Lower leg skin (tissue), 4 donors: ENCODE results near the gene CCM2. TPM values are rescaled to one million over a fixed set of nuclear protein-coding genes. Genes with fewer than 3 reads are reported as not detected.
"Not testable (repeated sequence)": the region's sequence is repeated elsewhere in the genome, so short reads cannot be mapped to it uniquely, and the experiment has no call there.

Experiments used
- DNase-seq, 2 donors: peaks; one replicate each; pipeline ENCODE4 v3.0.0-alpha.2; 2019; ENCODE audit warnings: low spot score in 2 of 2
- H3K4me3 ChIP-seq: fragments of 200-600 bp; sonication (generic); 2 replicates; pipeline ENCODE4 v1.5.1; 2017; ENCODE audit warnings: mild to moderate bottlenecking, low read depth; ENCODE audit not compliant: poor library complexity, severe bottlenecking
- CTCF ChIP-seq, 3 donors: fragments of 450-650 bp; IDR thresholded peaks; one replicate each; pipeline ENCODE4 v1.5.1; 2016; ENCODE audit warnings: antibody characterized with exemption in 3 of 3, mild to moderate bottlenecking in 3 of 3, moderate library complexity in 2 of 3
- POLR2A ChIP-seq, 2 donors: fragments of 450-650 bp; IDR thresholded peaks; one replicate each; pipeline ENCODE4 v1.6.1; 2016 to 2017; ENCODE audit warnings: antibody characterized with exemption in 2 of 2, mild to moderate bottlenecking in 1 of 2, moderate library complexity in 1 of 2
- WGBS, 2 donors: methylation state at CpG; one replicate each; pipeline ENCODE4 v1.1.5; 2018; 5-methylcytosine and 5-hydroxymethylcytosine counted together
- intact Hi-C: fragments of 100-400 bp; cut with DNase I; formaldehyde crosslinking; loops from one replicate; pipeline ENCODE4 v1.15.0; 2023; ENCODE audit warnings: low total_unique reads
- total RNA-seq, 4 donors: library from RNA; depleted of rRNA; stranded (reverse); fragments of >200 nt; gene quantifications; one replicate each; pipeline ENCODE4 v1.1.0, GENCODE V29; 2016

Gene CCM2
- total RNA-seq, 4 donors from 2014 or later, result 25.1 to 45.7 (median 32.6) TPM

- 64 to 80% methylated on average over 3 of the region's 3 CpGs for WGBS, 2 donors
- TF ChIP-seq POLR2A (IDR thresholded peaks at IDR 0.05) (no peak), CTCF (IDR thresholded peaks at IDR 0.05) (no peak)
- no peak overlapping the region for H3K4me3 ChIP-seq
- intact Hi-C loops, result no loop called here
- no peak for DNase-seq
Observed at GRCh38 chr7:45107356-45107755, 107.4 kb downstream of the CCM2 start.

GRCh38 chr7:45108863-45109262 is 108.9 kb downstream of the CCM2 start:
- no peak for TF ChIP-seq POLR2A (IDR thresholded peaks at IDR 0.05)
- TF ChIP-seq CTCF (IDR thresholded peaks at IDR 0.05), result no peak
- H3K4me3 ChIP-seq, result no peak overlapping the region
- WGBS, 2 donors, result 84 to 86% methylated on average over 8 of the region's 8 CpGs
- DNase-seq, result no peak
- intact Hi-C loops, result no loop called here

GRCh38 chr7:45111298-45112223 is 111.6 kb downstream of the CCM2 start, which contains the start of gene TBRG4:
TSS of gene TBRG4 (minus strand) at chr7:45111697. CDS start at chr7:45109237, 2,460 bp downstream.
- intact Hi-C loops, result no loop called here
- peak; percentile 90 to 99 for DNase-seq
- 0 to 1% methylated on average over 37 to 62 of the region's 64 CpGs for WGBS, 2 donors
- H3K4me3 ChIP-seq, result peak within 1 kb of the TSS; percentile 80
- TF ChIP-seq CTCF (IDR thresholded peaks at IDR 0.05) (peak in 1 of 3 donors; percentile 49), POLR2A (IDR thresholded peaks at IDR 0.05) (peak in 1 of 2 donors; percentile 72)

- no peak for DNase-seq
- WGBS, 2 donors, result 83 to 93% methylated on average over 1 of the region's 1 CpG
- H3K4me3 ChIP-seq, result no peak overlapping the region
- intact Hi-C loops, result no loop called here
- TF ChIP-seq POLR2A (IDR thresholded peaks at IDR 0.05) (no peak), CTCF (IDR thresholded peaks at IDR 0.05) (no peak)
Observed at GRCh38 chr7:45112648-45113047, 112.6 kb downstream of the CCM2 start.

GRCh38 chr7:45114257-45114656 is 114.3 kb downstream of the CCM2 start:
- 53 to 67% methylated on average over 1 of the region's 1 CpG for WGBS, 2 donors
- intact Hi-C loops, DNase-seq, H3K4me3 ChIP-seq: not testable (repeated sequence)

GRCh38 chr7:45114926-45115325 is 114.9 kb downstream of the CCM2 start:
- intact Hi-C loops, result no loop called here
- H3K4me3 ChIP-seq, result no peak overlapping the region
- no peak for DNase-seq
- no peak for TF ChIP-seq POLR2A (IDR thresholded peaks at IDR 0.05)
- no peak for TF ChIP-seq CTCF (IDR thresholded peaks at IDR 0.05)
